GM21515 (cell line): ENCODE results near the gene ARHGAP42.
A peak's percentile ranks its signal among the peaks of the same experiment; 100 is the strongest.

Source experiments
- ATAC-seq: cut with Tn5 transposase; IDR thresholded peaks from one replicate; pipeline ENCODE4 v1.9.1; 2021; ENCODE audit not compliant: unreplicated experiment

ARHGAP42 gene

GRCh38 chr11:100680070-100680469 lies 7.0 kb upstream of the ARHGAP42 start:
- ATAC-seq = no peak

- peak; percentile 99 for ATAC-seq
These were observed 6.0 kb upstream of the ARHGAP42 start for GRCh38 chr11:100681064-100681502.

GRCh38 chr11:100682247-100682969 lies 4.7 kb upstream of the ARHGAP42 start:
- no peak for ATAC-seq

- ATAC-seq = no peak
These were observed 4.0 kb upstream of the ARHGAP42 start for GRCh38 chr11:100683126-100683525.

GRCh38 chr11:100684101-100685065 lies 2.7 kb upstream of the ARHGAP42 start:
- ATAC-seq = peak; percentile 27

- no peak for ATAC-seq
These were observed 523 bp upstream of the ARHGAP42 start for GRCh38 chr11:100686476-100687053.

GRCh38 chr11:100687630-100688395 lies 725 bp downstream of the ARHGAP42 start:
- ATAC-seq = peak; percentile 66

GRCh38 chr11:100689141-100689540 lies 2.1 kb downstream of the ARHGAP42 start:
- no peak for ATAC-seq

GRCh38 chr11:100691896-100692653 lies 5.0 kb downstream of the ARHGAP42 start:
- ATAC-seq = no peak

- ATAC-seq = no peak
These were observed 8.8 kb downstream of the ARHGAP42 start for GRCh38 chr11:100695911-100696310.

- no peak for ATAC-seq
These were observed 16.1 kb downstream of the ARHGAP42 start for GRCh38 chr11:100703139-100703538.

- no peak for ATAC-seq
These were observed 16.9 kb downstream of the ARHGAP42 start for GRCh38 chr11:100703801-100704575.

GRCh38 chr11:100705447-100705846 lies 18.4 kb downstream of the ARHGAP42 start:
- peak; percentile 51 for ATAC-seq

- peak; percentile 57 for ATAC-seq
These were observed 19.1 kb downstream of the ARHGAP42 start for GRCh38 chr11:100706179-100706578.

- peak; percentile 74 for ATAC-seq
These were observed 22.3 kb downstream of the ARHGAP42 start for GRCh38 chr11:100709233-100709957.

- no peak for ATAC-seq
These were observed 24.9 kb downstream of the ARHGAP42 start for GRCh38 chr11:100711984-100712383.

- no peak for ATAC-seq
These were observed 25.5 kb downstream of the ARHGAP42 start for GRCh38 chr11:100712583-100712982.

GRCh38 chr11:100715165-100715761 lies 28.2 kb downstream of the ARHGAP42 start:
- no peak for ATAC-seq
